Measurements from ENCODE around the gene PDE8B.

The PDE8B gene

DNA sequence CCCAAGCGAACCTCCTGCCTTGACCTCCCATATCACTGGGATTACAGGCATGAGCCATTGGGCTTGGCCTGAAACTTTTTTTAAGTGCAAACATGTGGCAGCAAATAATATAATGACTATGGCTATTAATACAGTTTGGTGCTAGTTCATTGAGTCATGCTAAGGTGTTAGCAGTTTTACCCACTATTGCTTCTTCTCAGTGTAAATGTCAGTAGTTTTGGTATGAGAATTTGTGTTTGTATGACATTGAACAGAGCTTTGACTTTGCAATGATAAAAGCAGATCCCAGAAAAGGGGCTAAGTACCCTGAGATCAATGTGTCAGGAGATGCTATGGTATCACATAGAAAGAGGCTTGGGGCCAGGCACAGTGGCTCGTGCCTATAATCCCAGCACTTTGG, 214.4 kb downstream of the PDE8B start:
- H3K27me3 Mint-ChIP-seq (ENCODE audit: low read depth): no peaks in the 10 kb centered on the region
- peaks cover 35% of the 10 kb centered on the region for H3K4me1 Mint-ChIP-seq
- no peak overlapping the region for H3K4me3 Mint-ChIP-seq
- H3K9me3 Mint-ChIP-seq: no peaks in the 10 kb centered on the region
- H3K36me3 Mint-ChIP-seq (ENCODE audit: low read depth): peaks cover 18% of the 10 kb centered on the region
- TF ChIP-seq, protein P1, sequence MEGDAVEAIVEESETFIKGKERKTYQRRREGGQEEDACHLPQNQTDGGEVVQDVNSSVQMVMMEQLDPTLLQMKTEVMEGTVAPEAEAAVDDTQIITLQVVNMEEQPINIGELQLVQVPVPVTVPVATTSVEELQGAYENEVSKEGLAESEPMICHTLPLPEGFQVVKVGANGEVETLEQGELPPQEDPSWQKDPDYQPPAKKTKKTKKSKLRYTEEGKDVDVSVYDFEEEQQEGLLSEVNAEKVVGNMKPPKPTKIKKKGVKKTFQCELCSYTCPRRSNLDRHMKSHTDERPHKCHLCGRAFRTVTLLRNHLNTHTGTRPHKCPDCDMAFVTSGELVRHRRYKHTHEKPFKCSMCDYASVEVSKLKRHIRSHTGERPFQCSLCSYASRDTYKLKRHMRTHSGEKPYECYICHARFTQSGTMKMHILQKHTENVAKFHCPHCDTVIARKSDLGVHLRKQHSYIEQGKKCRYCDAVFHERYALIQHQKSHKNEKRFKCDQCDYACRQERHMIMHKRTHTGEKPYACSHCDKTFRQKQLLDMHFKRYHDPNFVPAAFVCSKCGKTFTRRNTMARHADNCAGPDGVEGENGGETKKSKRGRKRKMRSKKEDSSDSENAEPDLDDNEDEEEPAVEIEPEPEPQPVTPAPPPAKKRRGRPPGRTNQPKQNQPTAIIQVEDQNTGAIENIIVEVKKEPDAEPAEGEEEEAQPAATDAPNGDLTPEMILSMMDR (IDR thresholded peaks at IDR 0.05; ENCODE audit: unreplicated experiment in 3 of 3): no peak
- H3K27ac Mint-ChIP-seq: peak overlapping the region in 2 of 3 experiments; percentile 43 to 71

DNA sequence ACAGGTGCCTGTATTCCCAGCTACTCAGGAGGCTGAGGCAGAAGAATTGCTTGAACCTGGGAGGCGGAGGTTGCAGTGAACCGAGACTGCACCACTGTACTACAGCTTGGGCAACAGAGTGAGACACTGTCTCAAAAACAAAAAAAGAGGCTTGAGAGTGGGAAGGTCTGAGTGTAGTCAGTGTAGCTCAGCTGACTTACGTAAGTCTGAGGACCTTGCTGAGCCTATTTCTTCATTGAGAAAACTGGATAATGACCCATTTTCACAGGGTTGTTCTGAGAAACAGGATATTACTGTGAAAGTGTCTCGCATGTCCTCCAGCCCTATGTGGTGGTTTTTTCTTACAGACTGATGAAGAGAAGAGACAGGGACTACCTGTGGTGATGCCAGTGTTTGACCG, 214.9 kb downstream of the PDE8B start:
- Mint-ChIP-seq H3K4me1 (peaks cover 35% of the 10 kb centered on the region), H3K27ac (peak overlapping the region in 1 of 3 experiments; percentile 71), H3K4me3 (no peak overlapping the region), H3K27me3 (ENCODE audit: low read depth) (no peaks in the 10 kb centered on the region), H3K36me3 (ENCODE audit: low read depth) (peaks cover 21% of the 10 kb centered on the region), H3K9me3 (no peaks in the 10 kb centered on the region)
- TF ChIP-seq, protein P1 (IDR thresholded peaks at IDR 0.05; ENCODE audit: unreplicated experiment in 3 of 3): no peak

DNA sequence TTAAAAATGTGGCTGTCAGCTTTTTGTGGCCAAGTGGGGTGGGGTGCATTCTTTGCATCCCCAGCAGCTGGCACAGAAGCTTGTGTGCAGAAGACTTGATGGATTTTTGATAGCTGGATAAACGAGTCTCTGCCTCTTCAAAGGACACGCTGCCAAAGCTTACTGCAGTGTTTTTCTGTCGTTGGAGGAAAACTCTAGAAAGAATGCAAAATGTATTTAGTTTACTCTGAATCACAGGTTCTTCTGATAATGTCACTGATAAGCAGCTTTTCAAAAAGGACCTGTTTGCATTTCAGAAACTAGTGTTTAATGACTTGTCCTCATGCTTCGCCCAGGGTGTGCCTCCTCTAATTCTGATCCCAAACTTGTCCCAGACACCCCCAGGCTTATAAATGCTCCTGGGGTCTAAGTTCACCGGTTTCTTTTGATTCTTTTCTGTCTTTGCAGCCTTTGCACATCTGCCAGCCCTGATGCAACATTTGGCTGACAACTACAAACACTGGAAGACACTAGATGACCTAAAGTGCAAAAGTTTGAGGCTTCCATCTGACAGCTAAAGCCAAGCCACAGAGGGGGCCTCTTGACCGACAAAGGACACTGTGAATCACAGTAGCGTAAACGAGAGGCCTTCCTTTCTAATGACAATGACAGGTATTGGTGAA, 215.6 kb downstream of the PDE8B start:
- Mint-ChIP-seq H3K27me3 (ENCODE audit: low read depth) (no peaks in the 10 kb centered on the region), H3K9me3 (no peaks in the 10 kb centered on the region), H3K36me3 (ENCODE audit: low read depth) (peaks cover 27% of the 10 kb centered on the region), H3K27ac (peak overlapping the region in 1 of 3 experiments; percentile 45), H3K4me3 (no peak overlapping the region), H3K4me1 (peaks cover 35% of the 10 kb centered on the region)
- TF ChIP-seq, protein P1 (IDR thresholded peaks at IDR 0.05; ENCODE audit: unreplicated experiment in 3 of 3): no peak

DNA sequence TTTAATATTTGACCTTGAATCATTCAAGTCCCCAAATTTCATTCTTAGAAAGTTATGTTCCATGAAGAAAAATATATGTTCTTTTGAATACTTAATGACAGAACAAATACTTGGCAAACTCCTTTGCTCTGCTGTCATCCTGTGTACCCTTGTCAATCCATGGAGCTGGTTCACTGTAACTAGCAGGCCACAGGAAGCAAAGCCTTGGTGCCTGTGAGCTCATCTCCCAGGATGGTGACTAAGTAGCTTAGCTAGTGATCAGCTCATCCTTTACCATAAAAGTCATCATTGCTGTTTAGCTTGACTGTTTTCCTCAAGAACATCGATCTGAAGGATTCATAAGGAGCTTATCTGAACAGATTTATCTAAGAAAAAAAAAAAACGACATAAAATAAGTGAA, 216.2 kb downstream of the PDE8B start:
- Mint-ChIP-seq H3K4me1 (peaks cover 35% of the 10 kb centered on the region), H3K4me3 (no peak overlapping the region), H3K9me3 (no peaks in the 10 kb centered on the region), H3K36me3 (ENCODE audit: low read depth) (peaks cover 32% of the 10 kb centered on the region), H3K27me3 (ENCODE audit: low read depth) (no peaks in the 10 kb centered on the region), H3K27ac (peak overlapping the region in 1 of 3 experiments; percentile 45)
- TF ChIP-seq, protein P1 (IDR thresholded peaks at IDR 0.05; ENCODE audit: unreplicated experiment in 3 of 3): no peak

DNA sequence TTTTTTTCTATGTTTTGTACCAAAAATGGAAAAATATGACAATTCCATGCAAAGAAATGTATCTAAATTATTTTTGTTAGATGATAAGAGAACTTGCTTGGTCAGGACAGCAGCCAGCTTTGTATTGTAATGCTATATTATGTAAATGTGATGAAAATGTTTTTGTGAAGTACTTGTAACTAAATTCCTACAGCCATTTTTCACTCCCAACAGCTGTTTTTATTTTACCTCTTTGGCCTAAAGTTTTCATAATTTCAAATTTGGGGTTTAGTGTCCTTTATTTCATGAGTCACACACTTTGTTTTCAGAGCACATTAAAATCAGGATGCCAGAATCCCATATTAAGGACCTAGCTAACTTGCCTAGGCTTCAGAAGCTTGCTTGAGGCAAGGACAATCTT, 217.5 kb downstream of the PDE8B start:
- Mint-ChIP-seq H3K4me3 (no peak overlapping the region), H3K4me1 (peaks cover 35% of the 10 kb centered on the region), H3K9me3 (no peaks in the 10 kb centered on the region), H3K27me3 (ENCODE audit: low read depth) (no peaks in the 10 kb centered on the region), H3K36me3 (ENCODE audit: low read depth) (peaks cover 37% of the 10 kb centered on the region), H3K27ac (peak overlapping the region in 1 of 3 experiments; percentile 54)
- TF ChIP-seq, protein P1 (IDR thresholded peaks at IDR 0.05; ENCODE audit: unreplicated experiment in 3 of 3): no peak

DNA sequence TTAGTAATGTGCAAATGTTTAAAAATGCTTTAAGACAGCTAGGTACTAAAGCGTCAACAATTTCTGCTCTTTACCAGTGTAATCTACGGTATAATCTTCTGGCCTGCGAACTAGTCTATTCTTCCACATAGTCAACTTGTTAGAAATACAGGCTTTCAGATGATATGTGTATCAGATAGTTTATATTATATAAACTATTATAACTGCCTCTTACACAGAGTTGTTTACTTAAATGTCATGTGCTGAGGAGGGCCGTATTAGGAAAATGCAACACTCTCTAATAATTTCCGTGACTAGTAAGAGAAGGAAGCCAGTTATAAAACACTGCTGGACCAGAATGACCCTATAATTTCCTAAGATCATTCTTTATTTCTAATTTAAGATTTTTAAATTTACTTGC, 218.0 kb downstream of the PDE8B start:
- H3K4me3 Mint-ChIP-seq: no peak overlapping the region
- no peaks in the 10 kb centered on the region for H3K9me3 Mint-ChIP-seq
- H3K4me1 Mint-ChIP-seq: peaks cover 35% of the 10 kb centered on the region
- TF ChIP-seq, protein P1 (IDR thresholded peaks at IDR 0.05; ENCODE audit: unreplicated experiment in 3 of 3): no peak
- H3K27ac Mint-ChIP-seq: peak overlapping the region in 1 of 3 experiments; percentile 54
- no peaks in the 10 kb centered on the region for H3K27me3 Mint-ChIP-seq (ENCODE audit: low read depth)
- peaks cover 40% of the 10 kb centered on the region for H3K36me3 Mint-ChIP-seq (ENCODE audit: low read depth)

Data from nephron (organoid).